Neural cell (in vitro differentiated cells): ENCODE data around the gene XAGE2.

Experiments
- CTCF ChIP-seq: fragments of 450-650 bp; IDR thresholded peaks from 2 replicates; pipeline ENCODE4 v1.5.1; 2014; ENCODE audit warnings: antibody characterized with exemption, mild to moderate bottlenecking, moderate library complexity; ENCODE audit not compliant: poor library complexity, severe bottlenecking
- EP300 ChIP-seq: fragments of 450-650 bp; conservative IDR thresholded peaks from 2 replicates; pipeline ENCODE4 v1.6.1; 2014; ENCODE audit warnings: antibody characterized with exemption, mild to moderate bottlenecking, moderate library complexity; ENCODE audit not compliant: poor library complexity, severe bottlenecking

- TF ChIP-seq CTCF (no peak), EP300 (no peak)
These were observed 52.1 kb downstream of the XAGE2 start for GRCh38 chrX:52420824-52421443.
